Activated naive CD4-positive, alpha-beta T cell treated with anti-CD3 and anti-CD28 coated beads, Interleukin-2, amount 50 U/mL, for 24 hours (primary cell): ENCODE measurements around the gene STK32B.

Experiments used
- H3K27ac Mint-ChIP-seq: one replicate; pipeline ENCODE4 v1.8.0; 2021; ENCODE audit warnings: mild to moderate bottlenecking, mixed read lengths
- H3K27me3 Mint-ChIP-seq: one replicate; pipeline ENCODE4 v1.8.0; 2021; ENCODE audit warnings: mixed read lengths
- H3K36me3 Mint-ChIP-seq: one replicate; pipeline ENCODE4 v1.8.0; 2021; ENCODE audit warnings: mixed read lengths
- H3K4me1 Mint-ChIP-seq: one replicate; pipeline ENCODE4 v1.8.0; 2021; ENCODE audit warnings: mixed read lengths
- H3K4me3 Mint-ChIP-seq: one replicate; pipeline ENCODE4 v1.8.0; 2021; ENCODE audit warnings: mild to moderate bottlenecking, mixed read lengths
- H3K9me3 Mint-ChIP-seq: one replicate; pipeline ENCODE4 v1.8.0; 2021; ENCODE audit warnings: mixed read lengths

The STK32B gene

GRCh38 chr4:5366421-5366820 lies 315.1 kb downstream of the STK32B start:
- Mint-ChIP-seq H3K27me3 (no peaks in the 10 kb centered on the region), H3K9me3 (peaks cover 13% of the 10 kb centered on the region), H3K36me3 (no peaks in the 10 kb centered on the region), H3K4me1 (no peaks in the 10 kb centered on the region), H3K4me3 (no peak overlapping the region), H3K27ac (no peak overlapping the region)

DNA sequence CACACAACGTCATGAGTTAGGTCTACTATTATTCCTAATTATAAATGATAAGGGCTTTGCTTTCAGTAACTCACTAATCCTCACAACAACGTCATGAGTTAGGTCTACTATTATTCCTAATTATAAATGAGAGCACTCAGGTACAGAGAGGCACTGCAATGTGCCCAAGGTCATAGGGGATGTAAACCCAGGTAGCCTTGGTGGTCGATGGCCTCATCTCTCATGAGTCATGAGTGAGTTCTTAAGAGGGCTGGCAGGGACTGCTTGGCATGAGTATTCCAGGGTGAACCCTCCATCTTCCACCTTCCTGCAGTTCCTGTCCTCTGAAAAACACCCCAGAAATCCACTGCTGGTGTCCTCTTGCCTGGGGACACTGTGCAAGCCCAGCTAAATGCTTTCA lies 317.1 kb downstream of the STK32B start:
- H3K36me3 Mint-ChIP-seq = no peaks in the 10 kb centered on the region
- no peak overlapping the region for H3K27ac Mint-ChIP-seq
- H3K9me3 Mint-ChIP-seq = peaks cover 13% of the 10 kb centered on the region
- no peak overlapping the region for H3K4me3 Mint-ChIP-seq
- H3K4me1 Mint-ChIP-seq = no peaks in the 10 kb centered on the region
- H3K27me3 Mint-ChIP-seq = no peaks in the 10 kb centered on the region

- no peak overlapping the region for H3K27ac Mint-ChIP-seq
- H3K4me1 Mint-ChIP-seq = no peaks in the 10 kb centered on the region
- H3K27me3 Mint-ChIP-seq = no peaks in the 10 kb centered on the region
- H3K9me3 Mint-ChIP-seq = peaks cover 12% of the 10 kb centered on the region
- no peaks in the 10 kb centered on the region for H3K36me3 Mint-ChIP-seq
- no peak overlapping the region for H3K4me3 Mint-ChIP-seq
Measured at GRCh38 chr4:5370286-5370685, 319.0 kb downstream of the STK32B start.

DNA sequence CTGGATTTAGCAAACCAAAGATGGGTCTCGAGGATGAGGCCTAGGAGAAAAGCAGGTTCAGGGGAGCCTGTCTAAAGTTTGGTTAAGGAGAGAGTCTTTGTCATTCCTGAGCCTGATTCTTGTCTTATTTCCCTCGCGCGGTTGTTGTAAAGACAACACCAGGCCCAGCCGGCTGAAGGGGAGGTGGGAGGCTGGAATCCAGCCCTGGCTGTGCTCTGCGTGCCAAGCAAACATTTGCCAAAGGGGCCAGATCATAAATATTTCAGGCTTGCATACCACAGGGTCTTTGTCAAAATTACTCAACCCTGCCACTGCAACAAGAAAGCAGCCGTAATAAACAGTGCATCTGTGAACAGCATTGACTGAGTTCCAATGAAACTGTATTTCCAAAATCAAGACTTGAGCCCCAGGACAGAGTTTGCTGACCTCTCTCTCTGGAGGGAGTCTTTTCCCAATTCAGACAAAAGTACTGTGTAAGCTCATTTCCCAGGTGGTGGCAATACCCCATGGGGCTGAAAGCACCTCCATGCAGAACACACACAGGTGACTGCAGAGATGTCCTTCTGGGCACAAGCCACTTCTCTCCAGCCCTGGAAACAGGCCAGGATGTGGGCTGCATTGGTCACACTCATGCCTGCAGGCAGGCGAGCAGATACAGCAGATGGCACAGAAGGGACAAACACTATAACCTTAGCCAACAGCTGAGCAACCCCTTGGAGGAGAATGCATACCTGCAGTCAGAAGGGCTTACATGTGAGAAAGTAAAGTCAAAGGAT lies 320.3 kb downstream of the STK32B start:
- Mint-ChIP-seq H3K4me3 (no peak overlapping the region), H3K27ac (no peak overlapping the region), H3K4me1 (no peaks in the 10 kb centered on the region), H3K27me3 (no peaks in the 10 kb centered on the region), H3K9me3 (peaks cover 10% of the 10 kb centered on the region), H3K36me3 (no peaks in the 10 kb centered on the region)

DNA sequence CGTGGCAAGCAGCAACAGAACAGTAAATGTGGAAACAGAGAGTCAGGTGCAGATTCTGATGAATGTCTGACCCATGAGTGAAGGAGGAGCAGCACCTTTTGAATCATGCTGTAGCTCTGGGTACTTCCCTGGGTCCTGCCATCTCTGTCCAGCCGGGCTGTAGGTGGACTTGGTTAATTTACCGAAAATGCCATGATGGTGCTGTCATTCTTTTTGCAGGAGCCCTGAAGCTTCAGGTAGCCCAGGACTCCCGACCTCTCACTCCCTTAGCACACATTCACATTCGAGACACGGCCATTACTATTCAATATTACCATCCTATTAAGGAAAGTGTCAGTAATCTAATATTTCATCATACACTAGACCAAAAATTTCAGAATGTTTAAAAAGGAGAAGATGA lies 320.9 kb downstream of the STK32B start:
- Mint-ChIP-seq H3K27ac (no peak overlapping the region), H3K36me3 (no peaks in the 10 kb centered on the region), H3K4me3 (no peak overlapping the region), H3K27me3 (no peaks in the 10 kb centered on the region), H3K9me3 (peaks cover 10% of the 10 kb centered on the region), H3K4me1 (no peaks in the 10 kb centered on the region)

- H3K4me1 Mint-ChIP-seq = no peaks in the 10 kb centered on the region
- no peaks in the 10 kb centered on the region for H3K36me3 Mint-ChIP-seq
- peaks cover 10% of the 10 kb centered on the region for H3K9me3 Mint-ChIP-seq
- no peaks in the 10 kb centered on the region for H3K27me3 Mint-ChIP-seq
- no peak overlapping the region for H3K4me3 Mint-ChIP-seq
- no peak overlapping the region for H3K27ac Mint-ChIP-seq
Measured at GRCh38 chr4:5373327-5373726, 322.0 kb downstream of the STK32B start.

DNA sequence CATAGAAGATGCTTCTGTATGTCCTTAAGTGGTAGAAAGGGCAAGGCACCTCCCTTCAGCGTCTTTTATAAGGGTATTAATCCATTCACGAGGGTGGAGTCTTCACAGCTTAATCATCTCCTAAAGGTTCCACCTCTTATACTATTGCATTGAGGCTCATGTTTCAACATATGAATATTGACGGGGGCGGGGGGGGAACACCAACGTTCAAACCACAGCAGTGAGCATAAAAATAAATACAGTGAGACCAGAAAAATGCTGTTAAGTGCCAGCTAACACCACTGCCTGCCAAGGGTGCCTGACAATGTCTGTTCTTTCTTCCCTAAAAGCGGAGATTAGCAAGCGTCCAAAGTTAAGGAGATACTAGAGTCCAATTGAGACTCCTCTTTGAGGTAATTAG lies 323.3 kb downstream of the STK32B start:
- no peaks in the 10 kb centered on the region for H3K4me1 Mint-ChIP-seq
- H3K27ac Mint-ChIP-seq = no peak overlapping the region
- H3K9me3 Mint-ChIP-seq = peaks cover 5% of the 10 kb centered on the region
- H3K27me3 Mint-ChIP-seq = no peaks in the 10 kb centered on the region
- H3K36me3 Mint-ChIP-seq = no peaks in the 10 kb centered on the region
- no peak overlapping the region for H3K4me3 Mint-ChIP-seq

DNA sequence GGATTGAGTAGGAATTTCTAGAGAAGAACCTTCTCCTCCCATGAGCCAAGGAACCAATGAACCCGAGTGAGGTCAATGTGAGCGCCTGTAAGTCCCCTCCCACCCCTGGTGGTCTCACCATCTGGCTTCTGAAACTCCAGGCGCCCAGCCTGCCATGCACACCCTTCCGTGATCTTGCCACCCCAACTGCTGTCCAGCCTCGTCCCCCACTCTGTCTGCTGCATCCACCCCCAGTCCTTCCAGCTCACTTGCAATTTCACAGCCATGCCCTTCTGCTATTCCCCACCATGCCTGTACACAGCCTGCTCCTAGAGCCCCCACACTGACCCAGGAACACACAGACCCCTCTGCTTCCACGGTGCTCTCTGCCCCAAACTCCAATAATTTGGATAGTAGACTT lies 323.7 kb downstream of the STK32B start:
- Mint-ChIP-seq H3K9me3 (peaks cover 5% of the 10 kb centered on the region), H3K27me3 (no peaks in the 10 kb centered on the region), H3K27ac (no peak overlapping the region), H3K36me3 (no peaks in the 10 kb centered on the region), H3K4me1 (no peaks in the 10 kb centered on the region), H3K4me3 (no peak overlapping the region)

- no peaks in the 10 kb centered on the region for H3K36me3 Mint-ChIP-seq
- no peaks in the 10 kb centered on the region for H3K4me1 Mint-ChIP-seq
- H3K4me3 Mint-ChIP-seq = no peak overlapping the region
- H3K27ac Mint-ChIP-seq = no peak overlapping the region
- peaks cover 5% of the 10 kb centered on the region for H3K9me3 Mint-ChIP-seq
- no peaks in the 10 kb centered on the region for H3K27me3 Mint-ChIP-seq
Measured at GRCh38 chr4:5376015-5376414, 324.7 kb downstream of the STK32B start.

- H3K4me1 Mint-ChIP-seq = no peaks in the 10 kb centered on the region
- H3K36me3 Mint-ChIP-seq = no peaks in the 10 kb centered on the region
- no peak overlapping the region for H3K4me3 Mint-ChIP-seq
- peaks cover 5% of the 10 kb centered on the region for H3K9me3 Mint-ChIP-seq
- no peaks in the 10 kb centered on the region for H3K27me3 Mint-ChIP-seq
- H3K27ac Mint-ChIP-seq = no peak overlapping the region
Measured at GRCh38 chr4:5378002-5378401, 326.7 kb downstream of the STK32B start.

DNA sequence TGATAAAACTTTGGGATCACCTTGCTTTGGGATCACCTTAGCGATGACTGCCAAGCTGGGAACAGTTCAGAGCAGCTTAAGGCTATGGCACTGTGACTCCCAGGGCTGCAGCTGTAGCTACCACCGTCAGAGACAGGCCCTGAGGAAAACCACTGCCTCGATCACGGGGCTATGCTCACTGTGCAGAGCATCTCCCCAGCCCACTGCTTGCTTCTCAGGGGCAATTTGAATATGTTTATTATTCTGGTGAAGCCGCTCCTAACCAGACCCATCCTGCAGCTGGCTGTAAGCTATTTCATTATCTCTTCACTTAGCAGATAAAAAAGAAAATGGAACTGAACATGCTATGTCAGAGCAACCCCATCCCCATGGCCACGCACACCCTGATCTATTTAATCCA lies 328.6 kb downstream of the STK32B start:
- Mint-ChIP-seq H3K4me1 (no peaks in the 10 kb centered on the region), H3K9me3 (peaks cover 5% of the 10 kb centered on the region), H3K27ac (no peak overlapping the region), H3K36me3 (no peaks in the 10 kb centered on the region), H3K27me3 (no peaks in the 10 kb centered on the region), H3K4me3 (no peak overlapping the region)

- H3K27ac Mint-ChIP-seq = no peak overlapping the region
- no peaks in the 10 kb centered on the region for H3K27me3 Mint-ChIP-seq
- no peaks in the 10 kb centered on the region for H3K9me3 Mint-ChIP-seq
- H3K4me3 Mint-ChIP-seq = no peak overlapping the region
- no peaks in the 10 kb centered on the region for H3K4me1 Mint-ChIP-seq
- no peaks in the 10 kb centered on the region for H3K36me3 Mint-ChIP-seq
Measured at GRCh38 chr4:5381961-5382441, 330.7 kb downstream of the STK32B start.

DNA sequence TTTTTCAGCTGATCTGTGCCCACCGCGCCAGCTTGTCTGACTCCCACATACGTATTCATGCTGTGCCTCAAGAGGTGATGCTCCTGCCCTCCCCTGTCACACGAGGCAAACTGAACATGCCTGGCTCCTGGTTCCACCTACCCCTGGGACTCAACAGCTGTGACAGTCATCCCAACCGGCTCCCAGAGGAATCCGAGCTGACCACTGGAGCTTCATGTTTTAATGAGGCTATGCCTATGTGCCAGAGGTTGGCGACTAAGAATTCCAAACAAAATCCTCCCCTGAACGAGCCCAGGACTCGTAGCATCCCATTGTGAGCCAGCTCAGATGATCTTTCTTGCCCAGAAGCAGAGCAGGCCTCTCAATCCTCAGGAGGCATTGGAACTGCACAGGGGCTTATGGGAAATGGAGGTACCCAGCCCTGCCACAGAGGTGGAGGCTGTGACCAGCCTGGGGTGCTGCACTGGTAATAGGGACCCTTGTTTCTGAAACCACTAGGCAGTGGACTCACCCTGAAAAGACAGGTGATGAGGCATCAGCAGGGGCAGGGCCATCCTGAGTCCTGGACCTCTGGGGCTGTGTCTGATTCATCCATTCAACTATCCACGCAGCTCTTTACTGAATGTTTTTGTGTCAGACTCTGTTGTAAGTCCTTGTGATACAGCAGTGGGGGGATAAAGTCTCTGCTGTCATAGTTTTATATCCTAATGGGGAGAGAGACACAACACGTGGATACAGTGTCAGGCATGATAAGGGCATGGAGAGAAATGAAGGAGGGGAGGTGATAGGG lies 332.1 kb downstream of the STK32B start:
- Mint-ChIP-seq H3K4me1 (no peaks in the 10 kb centered on the region), H3K27ac (no peak overlapping the region)

DNA sequence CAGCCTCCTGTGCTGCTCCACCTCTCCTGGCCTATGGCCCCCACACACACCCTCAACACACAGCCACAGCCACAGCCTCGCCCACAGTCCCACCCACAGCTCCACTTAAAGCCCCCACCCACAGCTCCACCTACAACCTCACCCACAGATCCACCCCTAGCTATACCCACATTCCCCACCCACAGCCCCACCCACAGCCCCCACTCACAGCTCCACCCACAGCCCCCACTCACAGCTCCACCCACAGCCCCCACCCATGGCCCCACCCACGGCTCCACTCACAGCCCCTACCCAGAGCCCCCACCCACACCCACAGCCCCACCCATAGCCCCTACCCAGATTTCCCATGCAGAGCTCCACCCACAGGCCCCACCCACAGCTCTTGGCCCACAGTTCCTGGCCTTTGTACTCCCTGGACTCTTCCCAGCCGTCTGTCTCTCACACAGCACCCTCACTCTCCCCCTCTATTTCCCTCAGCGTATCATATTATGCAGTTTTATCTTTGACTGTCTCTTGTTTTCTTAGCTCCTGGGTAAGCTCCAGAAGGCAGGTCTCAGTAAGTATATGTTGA lies 334.5 kb downstream of the STK32B start:
- Mint-ChIP-seq H3K27ac (no peak overlapping the region), H3K4me3 (no peak overlapping the region), H3K27me3 (no peaks in the 10 kb centered on the region), H3K36me3 (no peaks in the 10 kb centered on the region), H3K4me1 (no peaks in the 10 kb centered on the region), H3K9me3 (no peaks in the 10 kb centered on the region)

More for the DNA sequence above, 332.1 kb downstream of the STK32B start:
- H3K4me3 Mint-ChIP-seq = no peak overlapping the region
- H3K9me3 Mint-ChIP-seq = no peaks in the 10 kb centered on the region
- H3K27me3 Mint-ChIP-seq = no peaks in the 10 kb centered on the region
- H3K36me3 Mint-ChIP-seq = no peaks in the 10 kb centered on the region

- no peaks in the 10 kb centered on the region for H3K9me3 Mint-ChIP-seq
- H3K4me1 Mint-ChIP-seq = no peaks in the 10 kb centered on the region
- H3K27ac Mint-ChIP-seq = no peak overlapping the region
- H3K27me3 Mint-ChIP-seq = no peaks in the 10 kb centered on the region
- no peak overlapping the region for H3K4me3 Mint-ChIP-seq
- no peaks in the 10 kb centered on the region for H3K36me3 Mint-ChIP-seq
Measured at GRCh38 chr4:5386921-5387320, 335.6 kb downstream of the STK32B start.

DNA sequence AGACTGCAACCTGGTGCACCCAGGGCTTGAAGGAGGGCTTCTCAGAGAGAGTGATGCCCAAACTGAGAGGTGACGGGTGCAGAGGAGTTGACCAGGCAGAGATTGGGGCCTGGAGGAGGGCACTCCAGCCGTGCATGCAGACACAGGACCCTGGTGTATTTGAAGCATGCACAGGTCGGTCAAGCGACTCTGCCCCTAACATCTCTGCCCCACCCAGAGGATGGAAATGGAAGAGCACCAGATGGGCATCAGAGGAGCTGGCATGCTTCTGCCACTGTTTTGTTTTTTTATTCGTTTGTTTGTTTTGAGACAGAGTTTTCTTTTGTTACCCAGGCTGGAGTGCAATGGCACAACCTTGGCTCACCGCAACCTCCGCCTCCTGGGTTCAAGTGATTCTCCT lies 336.2 kb downstream of the STK32B start:
- Mint-ChIP-seq H3K27ac (no peak overlapping the region), H3K27me3 (no peaks in the 10 kb centered on the region), H3K4me1 (no peaks in the 10 kb centered on the region), H3K4me3 (no peak overlapping the region), H3K36me3 (no peaks in the 10 kb centered on the region), H3K9me3 (no peaks in the 10 kb centered on the region)
